SK-N-SH (cell line): ENCODE results near the gene NAV2. TPM values are rescaled to one million over a fixed set of nuclear protein-coding genes. Genes with fewer than 3 reads are reported as not detected.
A peak's percentile ranks its signal among the peaks of the same experiment; 100 is the strongest.

Experiments
- CTCF ChIA-PET: fragments of 300-600, 350-600 bp; formaldehyde crosslinking; extraction: SDS; loops from one replicate; lab custom pipeline; 2021; lab: Yijun Ruan, JAX
- POLR2A ChIA-PET: fragments of 350-600 bp; sonication (Branson Sonifier 250); formaldehyde crosslinking; extraction: SDS; loops from one replicate; lab custom pipeline; 2020; ENCODE audit warnings: antibody characterized with exemption, inconsistent platforms; lab: Yijun Ruan, JAX
- DNase-seq: peaks from one replicate; pipeline ENCODE4 v3.0.0; 2012
- H2AFZ ChIP-seq: fragments of 200-600 bp; sonication (generic); 2 replicates; pipeline ENCODE4 v1.8.1; 2016; ENCODE audit warnings: antibody characterized with exemption, mild to moderate bottlenecking, low read depth
- H3F3A ChIP-seq: fragments of 200-600 bp; sonication (generic); replicated peaks from 2 replicates; pipeline ENCODE3; 2016; ENCODE audit warnings: antibody characterized with exemption, mild to moderate bottlenecking; ENCODE audit not compliant: insufficient read depth
- H3K27ac ChIP-seq, 2 experiments: fragments of 200-500 bp in 1 of 2; fragments of 200-600 bp in 1 of 2; sonication (Bioruptor generic) in 1 of 2; sonication (generic), shearing (Covaris generic) in 1 of 2; 2 replicates each; pipeline versions ENCODE4 v1.5.1 to v1.6.1; 2014 to 2016; ENCODE audit warnings: low read depth in 2 of 2, inconsistent platforms in 1 of 2, low read length in 1 of 2, mild to moderate bottlenecking in 1 of 2, mixed read lengths in 1 of 2
- H3K27me3 ChIP-seq: fragments of 200-600 bp; sonication (generic), shearing (Covaris generic); 2 replicates; pipeline ENCODE4 v1.6.1; 2016; ENCODE audit warnings: mixed run types; ENCODE audit not compliant: insufficient read depth
- H3K36me3 ChIP-seq, 2 experiments: fragments of 200-500 bp in 1 of 2; fragments of 200-600 bp in 1 of 2; sonication (Bioruptor generic) in 1 of 2; sonication (generic) in 1 of 2; replicated peaks in 1 of 2; 2 replicates each; pipeline versions ENCODE3 to v1.5.1; 2014 to 2016; ENCODE audit warnings: low read length in 1 of 2, mild to moderate bottlenecking in 1 of 2; ENCODE audit not compliant: insufficient read depth in 2 of 2, control insufficient read depth in 1 of 2
- H3K4me1 ChIP-seq, 2 experiments: fragments of 200-500 bp in 1 of 2; fragments of 200-600 bp in 1 of 2; sonication (Bioruptor generic) in 1 of 2; sonication (generic), shearing (Covaris generic) in 1 of 2; 2 replicates each; pipeline versions ENCODE4 v1.5.1 to v1.6.1; 2014 to 2016; ENCODE audit warnings: low read depth in 1 of 2, low read length in 1 of 2, mixed run types in 1 of 2; ENCODE audit not compliant: insufficient read depth in 2 of 2, control insufficient read depth in 1 of 2
- H3K4me2 ChIP-seq: fragments of 200-600 bp; sonication (generic), shearing (Covaris generic); 2 replicates; pipeline ENCODE4 v1.6.1; 2017; ENCODE audit warnings: mixed run types
- H3K4me3 ChIP-seq, 2 experiments: fragments of 200-500 bp in 1 of 2; fragments of 200-600 bp in 1 of 2; sonication (Bioruptor generic) in 1 of 2; sonication (generic), shearing (Covaris generic) in 1 of 2; 2 replicates each; pipeline versions ENCODE4 v1.5.1 to v1.8.1; 2014 to 2016; ENCODE audit warnings: low read depth in 2 of 2, inconsistent platforms in 1 of 2, low read length in 1 of 2, mild to moderate bottlenecking in 1 of 2, mixed read lengths in 1 of 2, moderate library complexity in 1 of 2
- H3K79me2 ChIP-seq: fragments of 200-600 bp; sonication (generic); 2 replicates; pipeline ENCODE4 v1.8.1; 2017; ENCODE audit warnings: mild to moderate bottlenecking; ENCODE audit not compliant: insufficient read depth
- H3K9ac ChIP-seq: fragments of 200-600 bp; sonication (generic); 2 replicates; pipeline ENCODE4 v1.6.1; 2017; ENCODE audit warnings: mixed run types
- H3K9me2 ChIP-seq: fragments of 200-600 bp; sonication (generic); 2 replicates; pipeline ENCODE4 v1.6.1; 2017; ENCODE audit warnings: mixed run types
- H3K9me3 ChIP-seq: fragments of 200-600 bp; sonication (generic); 2 replicates; pipeline ENCODE4 v1.6.1; 2017; ENCODE audit warnings: mixed run types, mild to moderate bottlenecking, moderate library complexity
- H4K20me1 ChIP-seq: fragments of 200-600 bp; sonication (generic); 2 replicates; pipeline ENCODE4 v1.6.1; 2017; ENCODE audit warnings: mild to moderate bottlenecking, mixed run types; ENCODE audit not compliant: insufficient read depth
- ELF1 ChIP-seq: IDR thresholded peaks from 2 replicates; pipeline ENCODE4 v1.4.0; 2012
- EP300 ChIP-seq, 2 experiments: IDR thresholded peaks; 2 replicates each; pipeline versions ENCODE4 v1.4.0 to v1.6.1; 2012; ENCODE audit warnings: borderline replicate concordance in 1 of 2, low read depth in 1 of 2, low read length in 1 of 2
- EZH2phosphoT487 ChIP-seq: fragments of 200-600 bp; sonication (generic); IDR thresholded peaks from 2 replicates; pipeline ENCODE4 v1.6.1; 2017; ENCODE audit warnings: low read depth, mixed run types, mild to moderate bottlenecking, antibody characterized with exemption, moderate library complexity, borderline replicate concordance
- FOSL2 ChIP-seq: IDR thresholded peaks from 2 replicates; pipeline ENCODE4 v1.4.0; 2012; ENCODE audit warnings: low read depth, mild to moderate bottlenecking, moderate library complexity, borderline replicate concordance
- FOXJ3 ChIP-seq: sonication (generic); formaldehyde crosslinking; IDR thresholded peaks from 2 replicates; pipeline ENCODE4 v1.5.1; 2020; ENCODE audit warnings: mild to moderate bottlenecking, missing genetic modification reagents
- GATA2 ChIP-seq: sonication (generic); formaldehyde crosslinking; IDR thresholded peaks from 2 replicates; pipeline ENCODE4 v1.5.0; 2020; ENCODE audit warnings: mild to moderate bottlenecking, missing genetic modification reagents
- JUND ChIP-seq: IDR thresholded peaks from 2 replicates; pipeline ENCODE4 v1.4.0; 2012
- MEF2A ChIP-seq: IDR thresholded peaks from 2 replicates; pipeline ENCODE4 v1.4.0; 2012; ENCODE audit warnings: low read depth, borderline replicate concordance
- MXI1 ChIP-seq: IDR thresholded peaks from 2 replicates; pipeline ENCODE4 v1.6.1; 2012; ENCODE audit warnings: mild to moderate bottlenecking, low read depth, low read length, improper control_type of control experiment
- POLR2AphosphoS5 ChIP-seq: IDR thresholded peaks from 2 replicates; pipeline ENCODE4 v1.6.1; 2012; ENCODE audit warnings: low read depth, low read length
- RAD21 ChIP-seq: IDR thresholded peaks from 2 replicates; pipeline ENCODE4 v1.6.1; 2012; ENCODE audit warnings: mild to moderate bottlenecking, low read length
- RFX5 ChIP-seq: IDR thresholded peaks from 2 replicates; pipeline ENCODE4 v1.6.1; 2012; ENCODE audit warnings: mild to moderate bottlenecking, improper control_type of control experiment, low read length
- SIN3A ChIP-seq: IDR thresholded peaks from 2 replicates; pipeline ENCODE4 v1.6.1; 2012; ENCODE audit warnings: low read depth, mild to moderate bottlenecking, low read length, moderate library complexity, borderline replicate concordance
- TEAD4 ChIP-seq: IDR thresholded peaks from 2 replicates; pipeline ENCODE4 v1.4.0; 2012; ENCODE audit warnings: mild to moderate bottlenecking, borderline replicate concordance; ENCODE audit not compliant: insufficient read depth
- YY1 ChIP-seq: IDR thresholded peaks from 2 replicates; pipeline ENCODE4 v1.4.0; 2012; ENCODE audit warnings: low read depth, mild to moderate bottlenecking
- WGBS: methylation state at CpG from one replicate; pipeline ENCODE4 v1.1.6; 2017; ENCODE audit warnings: low lambda C conversion rate; 5-methylcytosine and 5-hydroxymethylcytosine counted together
- polyA plus RNA-seq, 3 experiments: library from polyadenylated mRNA; depleted of rRNA; stranded (reverse); fragments of >200 nt; gene quantifications; 2 replicates each; pipeline ENCODE4 v1.2.3, GENCODE V29; 2012
- TF ChIP-seq, protein P1 (sequence below): IDR thresholded peaks from 2 replicates; pipeline ENCODE4 v1.4.0; 2012; ENCODE audit warnings: low read depth, borderline replicate concordance
- TF ChIP-seq, protein P2 (sequence below): IDR thresholded peaks from 2 replicates; pipeline ENCODE4 v1.4.0; 2012; ENCODE audit warnings: low read depth, borderline replicate concordance

The NAV2 gene
- polyA plus RNA-seq, 1 of the 3 experiments (the other 2 are of a cell fraction): 26.2 TPM

DNA sequence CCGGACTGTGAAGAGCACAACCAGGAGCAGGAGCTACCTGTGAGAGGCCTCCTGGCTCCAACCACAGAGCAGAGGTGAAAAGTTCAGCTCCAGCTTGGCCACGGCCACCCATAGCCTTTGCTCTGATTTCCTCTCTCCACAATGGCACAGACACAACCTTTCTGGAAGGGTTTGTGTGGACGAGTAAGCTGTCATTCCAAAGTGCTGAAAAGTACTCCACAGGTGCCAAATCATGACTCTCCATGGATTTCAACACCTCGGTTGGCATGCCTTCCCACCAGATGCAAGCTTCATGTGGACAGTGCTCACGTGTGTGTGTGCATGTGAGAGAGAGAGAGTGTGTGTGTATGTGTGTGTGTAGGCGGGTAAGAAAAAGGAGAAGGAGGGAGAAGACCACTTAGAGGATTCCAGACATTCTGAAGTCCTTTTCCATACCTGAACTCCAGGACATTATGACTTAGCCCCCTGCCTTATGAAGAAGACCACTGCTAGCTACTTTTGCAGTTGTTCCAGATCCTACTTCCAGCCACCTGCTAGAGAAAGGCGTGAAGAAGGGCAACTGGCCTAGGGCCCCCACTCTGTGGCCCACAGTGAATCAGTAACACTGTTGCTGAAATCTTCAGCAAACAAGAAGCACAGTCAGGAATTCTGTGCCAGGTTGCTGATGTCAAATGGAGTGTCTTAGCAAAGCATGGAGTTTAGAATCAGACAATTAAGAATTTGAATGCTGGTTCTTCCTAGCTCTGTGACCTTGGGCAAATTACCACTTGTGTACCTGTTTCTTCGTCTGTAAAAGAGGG is 13.9 kb upstream of the NAV2 start:
- peaks cover 4% of the 10 kb centered on the region for H3F3A ChIP-seq
- H3K9me3 ChIP-seq: no peaks in the 10 kb centered on the region
- H3K27ac ChIP-seq: no peak overlapping the region
- no peaks in the 10 kb centered on the region for H3K36me3 ChIP-seq
- 87% methylated on average over 7 of the region's 8 CpGs for WGBS
- no peak overlapping the region for H3K4me2 ChIP-seq
- peaks cover 42% of the 10 kb centered on the region for H3K79me2 ChIP-seq
- no peak overlapping the region for H3K4me3 ChIP-seq
- H3K9ac ChIP-seq: no peak overlapping the region
- H2AFZ ChIP-seq: no peak overlapping the region
- H3K9me2 ChIP-seq: no peaks in the 10 kb centered on the region
- CTCF ChIA-PET: interaction anchor here (0.6 to 2.0 kb wide), 9 partner anchors 12 to 195 kb away, joined by 3 to 10 read pairs (median 3); no protein-coding TSS in a partner anchor
- POLR2A ChIA-PET: no interaction called here
- DNase-seq: no peak
- no peaks in the 10 kb centered on the region for H3K27me3 ChIP-seq
- TF ChIP-seq RAD21: no peak
- no peak for TF ChIP-seq POLR2AphosphoS5
- TF ChIP-seq, protein P1, sequence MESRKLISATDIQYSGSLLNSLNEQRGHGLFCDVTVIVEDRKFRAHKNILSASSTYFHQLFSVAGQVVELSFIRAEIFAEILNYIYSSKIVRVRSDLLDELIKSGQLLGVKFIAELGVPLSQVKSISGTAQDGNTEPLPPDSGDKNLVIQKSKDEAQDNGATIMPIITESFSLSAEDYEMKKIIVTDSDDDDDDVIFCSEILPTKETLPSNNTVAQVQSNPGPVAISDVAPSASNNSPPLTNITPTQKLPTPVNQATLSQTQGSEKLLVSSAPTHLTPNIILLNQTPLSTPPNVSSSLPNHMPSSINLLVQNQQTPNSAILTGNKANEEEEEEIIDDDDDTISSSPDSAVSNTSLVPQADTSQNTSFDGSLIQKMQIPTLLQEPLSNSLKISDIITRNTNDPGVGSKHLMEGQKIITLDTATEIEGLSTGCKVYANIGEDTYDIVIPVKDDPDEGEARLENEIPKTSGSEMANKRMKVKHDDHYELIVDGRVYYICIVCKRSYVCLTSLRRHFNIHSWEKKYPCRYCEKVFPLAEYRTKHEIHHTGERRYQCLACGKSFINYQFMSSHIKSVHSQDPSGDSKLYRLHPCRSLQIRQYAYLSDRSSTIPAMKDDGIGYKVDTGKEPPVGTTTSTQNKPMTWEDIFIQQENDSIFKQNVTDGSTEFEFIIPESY: no peak
- TF ChIP-seq TEAD4: no peak
- TF ChIP-seq ELF1: no peak
- TF ChIP-seq, all 33 proteins: peak for 0
- Histone ChIP-seq H3K4me1 (peaks cover 7 to 31% of the 10 kb centered on the region in 2 experiments; a peak in 2 of 4 replicates), H4K20me1 (peaks cover 8% of the 10 kb centered on the region; the same call in 1 of the 2 replicates)

DNA sequence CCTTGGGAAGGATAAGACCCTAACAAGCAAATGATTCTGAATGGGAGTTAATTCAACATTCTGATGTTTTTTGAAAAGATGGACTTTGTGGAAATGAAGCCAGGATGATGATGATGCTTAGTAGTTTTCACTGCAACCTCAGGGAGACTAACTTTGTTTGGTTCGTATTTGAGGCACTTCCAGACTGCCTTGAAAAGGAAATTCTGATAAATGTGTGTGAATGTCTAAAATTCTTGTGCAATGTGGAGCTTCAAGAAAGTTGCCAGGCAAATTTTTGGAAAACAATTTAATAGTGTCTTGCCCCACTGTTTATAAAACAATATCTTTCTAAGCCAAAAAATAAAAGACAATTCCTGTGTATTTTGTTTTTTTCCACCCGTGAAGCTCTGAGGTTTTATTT is 11.2 kb upstream of the NAV2 start:
- H3K9ac ChIP-seq: no peak overlapping the region
- no peak overlapping the region for H2AFZ ChIP-seq
- H4K20me1 ChIP-seq: peaks cover 8% of the 10 kb centered on the region; the same call in 1 of the 2 replicates
- no peak overlapping the region for H3K4me2 ChIP-seq
- H3F3A ChIP-seq: peaks cover 15% of the 10 kb centered on the region
- POLR2A ChIA-PET: no interaction called here
- no peaks in the 10 kb centered on the region for H3K9me2 ChIP-seq
- TF ChIP-seq FOXJ3 (CRISPR knock-in tag): no peak
- TF ChIP-seq POLR2AphosphoS5: no peak
- TF ChIP-seq MXI1: no peak
- no peak for TF ChIP-seq EZH2phosphoT487
- no peak for TF ChIP-seq JUND
- TF ChIP-seq FOSL2: no peak
- TF ChIP-seq MEF2A: no peak
- TF ChIP-seq SIN3A: no peak
- no peak for TF ChIP-seq GATA2
- no peak for TF ChIP-seq RFX5
- TF ChIP-seq, protein P2, sequence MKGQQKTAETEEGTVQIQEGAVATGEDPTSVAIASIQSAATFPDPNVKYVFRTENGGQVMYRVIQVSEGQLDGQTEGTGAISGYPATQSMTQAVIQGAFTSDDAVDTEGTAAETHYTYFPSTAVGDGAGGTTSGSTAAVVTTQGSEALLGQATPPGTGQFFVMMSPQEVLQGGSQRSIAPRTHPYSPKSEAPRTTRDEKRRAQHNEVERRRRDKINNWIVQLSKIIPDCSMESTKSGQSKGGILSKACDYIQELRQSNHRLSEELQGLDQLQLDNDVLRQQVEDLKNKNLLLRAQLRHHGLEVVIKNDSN: no peak
- TF ChIP-seq EP300 (IDR thresholded peaks at IDR 0.05; ENCODE audit: borderline replicate concordance in 1 of 2, low read depth in 1 of 2, low read length in 1 of 2): no peak
- no peak for TF ChIP-seq YY1
- no peaks in the 10 kb centered on the region for H3K27me3 ChIP-seq
- H3K27ac ChIP-seq: peak overlapping the region in 1 of 2 experiments; percentile 28; a peak in 1 of 4 replicates
- CTCF ChIA-PET: interaction anchor here (1.2 to 3.3 kb wide), 2 partner anchors 23 to 137 kb away, joined by 3 to 13 read pairs; no protein-coding TSS in a partner anchor
- no peak for DNase-seq
- peaks cover 0 to 4% of the 10 kb centered on the region in 2 experiments for H3K36me3 ChIP-seq
- H3K9me3 ChIP-seq: no peaks in the 10 kb centered on the region
- H3K4me3 ChIP-seq: no peak overlapping the region
- peaks cover 27 to 50% of the 10 kb centered on the region in 2 experiments for H3K4me1 ChIP-seq
- 88% methylated on average over 2 of the region's 2 CpGs for WGBS
- peaks cover 41% of the 10 kb centered on the region for H3K79me2 ChIP-seq
